K562 (cell line): ENCODE measurements around the gene GRK4.

Experiments used
- ARHGAP35 ChIP-seq: fragments of 450-650 bp; IDR thresholded peaks from 2 replicates; pipeline ENCODE4 v1.6.1; 2018; ENCODE audit not compliant: partially characterized antibody
- CCAR2 ChIP-seq: fragments of 200-400 bp; formaldehyde crosslinking; IDR thresholded peaks from 2 replicates; pipeline ENCODE4 v1.6.1; 2017; ENCODE audit warnings: mild to moderate bottlenecking, low read depth, low read length
- EZH2 ChIP-seq: IDR thresholded peaks from 2 replicates; pipeline ENCODE4 v1.6.1; 2012; ENCODE audit warnings: low read depth, mild to moderate bottlenecking, inconsistent platforms, low read length, borderline replicate concordance
- GATA2 ChIP-seq: sonication (generic); formaldehyde crosslinking; IDR thresholded peaks from 2 replicates; pipeline ENCODE4 v1.4.0; 2020; ENCODE audit warnings: mild to moderate bottlenecking, missing genetic modification reagents
- MAX ChIP-seq: sonication (generic); formaldehyde crosslinking; IDR thresholded peaks from 2 replicates; pipeline ENCODE4 v1.9.0; 2022; ENCODE audit warnings: mild to moderate bottlenecking, missing genetic modification reagents
- PBX2 ChIP-seq, 2 experiments: IDR thresholded peaks in 1 of 2; conservative IDR thresholded peaks in 1 of 2; 2 replicates each; pipeline ENCODE4 v1.6.1; 2016; ENCODE audit warnings: low read depth in 2 of 2, mild to moderate bottlenecking in 1 of 2, missing compliant biosample characterization in 1 of 2, missing genetic modification characterization in 1 of 2, moderate library complexity in 1 of 2
- SUPT5H ChIP-seq: fragments of 450-650 bp; IDR thresholded peaks from 2 replicates; pipeline ENCODE4 v1.6.1; 2016
- TARDBP ChIP-seq: fragments of 450-650 bp; IDR thresholded peaks from 2 replicates; pipeline ENCODE4 v1.6.1; 2016

GRCh38 chr4:3046162-3046561 is 82.8 kb downstream of the GRK4 start:
- TF ChIP-seq EZH2 (no peak), SUPT5H (no peak), CCAR2 (no peak), MAX (CRISPR knock-in tag) (no peak), GATA2 (no peak), ARHGAP35 (no peak), TARDBP (no peak), PBX2 (CRISPR knock-in tag; IDR thresholded peaks at IDR 0.05; ENCODE audit: low read depth) (no peak), PBX2 (tag; conservative IDR thresholded peaks at IDR 0.05; ENCODE audit: low read depth) (no peak)
